ENCODE data around the gene SPN.
"Not testable (repeated sequence)": the region's sequence is repeated elsewhere in the genome, so short reads cannot be mapped to it uniquely, and the experiment has no call there.

SPN gene

GRCh38 chr16:29675811-29676643 is 13.0 kb downstream of the SPN start:
- DNase-seq, result peak in 2 of 56 donors; percentile 6 to 16

DNA sequence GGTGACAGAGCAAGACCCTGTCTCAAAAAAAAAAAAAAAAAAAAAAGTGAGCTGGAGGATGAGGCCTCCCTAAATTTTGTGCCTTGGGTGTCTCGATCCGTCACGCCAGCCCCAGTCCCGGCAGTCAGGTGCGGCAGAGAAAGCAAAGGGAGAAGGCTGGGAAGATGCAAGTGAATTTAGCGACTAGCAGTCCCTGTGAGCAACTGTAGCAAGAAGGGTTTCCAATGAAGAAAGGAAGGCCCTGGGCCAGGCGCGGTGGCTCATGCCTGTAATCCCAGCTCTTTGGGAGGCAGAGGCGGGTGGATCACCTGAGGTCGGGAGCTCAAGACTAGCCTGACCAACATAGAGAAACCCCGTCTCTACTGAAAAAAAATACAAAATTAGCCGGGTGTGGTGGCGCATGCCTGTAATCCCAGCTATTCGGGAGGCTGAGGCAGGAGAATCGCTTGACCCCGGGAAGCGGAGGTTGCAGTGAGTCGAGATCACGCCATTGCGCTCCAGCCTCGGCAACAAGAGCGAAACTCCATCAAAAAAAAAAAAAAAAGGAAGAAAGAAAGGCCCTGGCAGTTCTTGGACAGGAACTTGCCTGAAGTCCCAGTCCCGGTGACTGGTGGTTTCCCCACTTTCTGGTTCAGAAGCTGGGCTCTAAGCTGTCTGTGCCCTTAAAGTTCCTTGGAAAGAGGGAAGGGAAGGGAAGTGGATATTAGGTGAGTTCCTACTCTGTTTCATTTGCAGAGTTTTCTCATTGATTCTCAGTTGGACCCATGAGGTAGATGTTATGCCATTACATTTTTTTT is 14.1 kb downstream of the SPN start:
- no peak for DNase-seq

GRCh38 chr16:29678691-29679267 is 15.7 kb downstream of the SPN start, which contains the start of gene QPRT:
QPRT (plus strand) TSS chr16:29679180; CDS start chr16:29679198, 18 bp downstream.
- peak in 33 of 56 donors; percentile 5 to 68 (median 32) for DNase-seq

DNA sequence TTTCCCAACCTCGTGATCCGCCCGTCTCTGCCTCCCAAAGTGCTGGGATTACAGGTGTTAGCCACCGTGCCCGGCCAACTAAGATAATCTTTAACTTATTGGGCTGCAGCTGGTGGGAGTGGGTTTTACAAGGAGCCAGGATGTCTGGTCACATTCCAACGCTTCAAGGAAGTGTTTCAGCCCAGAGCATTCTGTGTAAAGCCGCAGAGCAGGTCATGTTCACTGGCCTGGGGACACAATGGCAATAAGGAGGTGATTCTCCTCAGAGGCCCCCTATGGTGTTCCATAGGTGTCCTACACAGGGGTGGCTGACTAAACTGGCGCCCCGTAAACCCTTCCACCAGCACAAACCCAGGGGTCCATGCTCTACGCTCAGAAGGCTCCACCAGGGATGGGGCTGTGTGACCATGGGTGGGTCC is 17.1 kb downstream of the SPN start:
- no peak for DNase-seq

DNA sequence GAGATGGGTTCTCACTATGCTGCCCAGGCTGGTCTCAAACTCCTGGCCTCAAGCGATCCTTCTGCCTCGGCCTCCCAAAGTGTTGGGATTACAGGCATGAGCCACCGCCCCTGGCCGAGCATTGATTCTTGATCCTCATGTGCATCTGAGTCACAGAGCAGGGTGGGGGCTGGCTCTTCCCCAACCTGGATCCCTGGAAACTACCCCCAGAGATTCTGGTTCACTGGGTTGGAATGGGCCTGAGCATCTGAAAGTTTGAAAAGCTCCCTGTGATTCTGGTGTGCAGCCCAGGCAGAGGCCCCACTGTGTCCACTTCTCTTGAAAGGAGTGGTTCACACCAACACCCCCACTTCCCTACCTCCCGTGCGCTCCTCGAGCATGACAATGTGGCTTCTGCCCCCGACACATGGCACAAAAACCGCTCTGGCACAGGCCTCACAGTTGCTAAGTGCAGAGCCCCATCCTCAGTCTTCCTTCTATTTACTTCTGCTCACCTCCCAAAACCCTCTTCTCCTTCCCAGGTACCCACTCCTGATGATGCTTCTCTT is 20.6 kb downstream of the SPN start:
- no peak for DNase-seq

- no peak for DNase-seq
These were observed 21.6 kb downstream of the SPN start for GRCh38 chr16:29684679-29685078.

DNA sequence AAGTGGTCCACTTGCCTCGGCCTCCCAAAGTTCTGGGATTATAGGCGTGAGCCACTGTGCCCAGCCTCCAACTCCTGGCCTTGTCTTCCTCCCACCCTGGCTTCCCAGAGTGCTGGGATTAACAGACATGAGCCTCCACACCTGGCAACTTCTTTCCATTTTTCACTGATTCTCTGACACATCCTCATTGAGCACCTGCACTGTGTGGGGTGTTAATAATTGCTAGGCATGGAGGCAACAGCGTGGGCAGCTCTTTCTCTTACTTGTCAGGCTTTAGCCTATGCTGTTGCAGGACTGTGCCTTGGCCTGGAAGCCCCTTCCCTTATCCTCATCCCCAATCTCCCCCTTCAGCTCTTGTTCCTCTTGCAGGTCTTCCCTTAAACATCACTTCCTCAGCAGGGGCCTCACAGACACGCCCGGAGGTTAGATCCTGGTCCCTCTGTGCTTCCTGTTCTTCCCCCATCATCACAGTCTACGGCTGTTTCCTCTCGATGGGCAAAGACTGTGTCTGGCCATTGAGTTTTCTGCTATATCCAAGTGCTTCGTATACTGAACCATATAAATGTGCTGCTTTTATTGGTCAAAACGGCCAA is 23.8 kb downstream of the SPN start:
- no peak for DNase-seq

GRCh38 chr16:29687755-29688154 is 24.7 kb downstream of the SPN start:
- no peak for DNase-seq

DNA sequence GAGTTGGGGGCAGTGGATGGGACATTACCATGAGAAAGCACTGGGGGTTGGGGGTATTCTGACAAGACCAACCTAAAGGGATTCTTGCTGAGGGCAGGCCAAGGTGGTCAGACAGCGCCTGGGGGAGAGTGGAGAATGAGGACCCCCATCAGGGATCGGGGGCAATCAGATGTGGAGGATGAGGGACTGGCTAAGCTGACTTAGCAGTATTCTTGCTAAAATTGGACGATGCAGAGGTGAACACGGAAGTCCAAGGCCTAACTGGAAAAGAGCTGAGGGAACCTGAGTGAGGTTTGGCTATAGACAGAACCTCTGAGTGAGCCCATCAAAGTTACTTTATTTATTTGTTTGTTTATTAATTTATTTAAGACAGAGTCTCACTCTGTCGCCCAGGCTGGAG is 25.1 kb downstream of the SPN start:
- DNase-seq, result no peak

- not testable (repeated sequence) for DNase-seq
These were observed 26.7 kb downstream of the SPN start for GRCh38 chr16:29689490-29690351.

DNA sequence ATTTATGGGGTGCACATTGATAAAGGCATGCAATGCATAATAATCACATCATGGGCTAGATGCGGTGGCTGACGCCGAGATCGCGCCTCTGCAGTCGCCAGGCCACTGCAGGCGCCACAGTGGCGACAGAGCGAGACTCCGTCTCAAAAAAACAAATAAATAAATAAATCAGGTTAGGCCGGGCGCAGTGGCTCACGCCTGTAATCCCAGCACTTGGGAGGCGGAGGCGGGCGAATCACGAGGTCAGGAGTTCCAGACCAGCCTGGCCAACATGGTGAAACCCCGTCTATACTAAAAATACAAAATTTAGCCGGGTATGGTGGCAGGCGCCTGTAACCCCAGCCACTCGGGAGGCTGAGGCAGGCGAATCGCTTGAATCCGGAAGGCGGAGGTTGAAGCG is 29.6 kb downstream of the SPN start:
- not testable (repeated sequence) for DNase-seq

DNA sequence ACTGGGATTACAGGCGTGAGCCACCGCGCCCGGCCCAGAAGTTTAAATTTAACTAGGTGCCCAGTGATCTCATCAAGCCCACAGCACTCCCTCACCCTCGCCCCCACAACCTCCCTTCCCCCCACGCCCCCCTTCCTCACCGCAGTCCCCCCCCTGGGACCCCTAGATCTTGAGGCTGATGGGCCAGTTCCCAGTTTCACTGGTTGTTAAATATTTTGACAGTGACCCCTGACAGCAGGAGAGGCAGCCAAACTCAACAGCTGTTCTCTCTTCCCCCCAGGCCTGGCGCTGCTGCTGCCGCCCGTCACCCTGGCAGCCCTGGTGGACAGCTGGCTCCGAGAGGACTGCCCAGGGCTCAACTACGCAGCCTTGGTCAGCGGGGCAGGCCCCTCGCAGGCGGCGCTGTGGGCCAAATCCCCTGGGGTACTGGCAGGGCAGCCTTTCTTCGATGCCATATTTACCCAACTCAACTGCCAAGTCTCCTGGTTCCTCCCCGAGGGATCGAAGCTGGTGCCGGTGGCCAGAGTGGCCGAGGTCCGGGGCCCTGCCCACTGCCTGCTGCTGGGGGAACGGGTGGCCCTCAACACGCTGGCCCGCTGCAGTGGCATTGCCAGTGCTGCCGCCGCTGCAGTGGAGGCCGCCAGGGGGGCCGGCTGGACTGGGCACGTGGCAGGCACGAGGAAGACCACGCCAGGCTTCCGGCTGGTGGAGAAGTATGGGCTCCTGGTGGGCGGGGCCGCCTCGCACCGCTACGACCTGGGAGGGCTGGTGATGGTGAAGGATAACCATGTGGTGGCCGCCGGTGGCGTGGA is 31.5 kb downstream of the SPN start:
- DNase-seq, result peak in 6 of 56 donors; percentile 14 to 44 (median 21)

- DNase-seq, result not testable (repeated sequence)
These were observed 32.6 kb downstream of the SPN start for GRCh38 chr16:29695675-29696074.

- DNase-seq, result no peak
These were observed 33.9 kb downstream of the SPN start for GRCh38 chr16:29696881-29697331.

GRCh38 chr16:29697391-29697790 is 34.3 kb downstream of the SPN start:
- no peak for DNase-seq

DNA sequence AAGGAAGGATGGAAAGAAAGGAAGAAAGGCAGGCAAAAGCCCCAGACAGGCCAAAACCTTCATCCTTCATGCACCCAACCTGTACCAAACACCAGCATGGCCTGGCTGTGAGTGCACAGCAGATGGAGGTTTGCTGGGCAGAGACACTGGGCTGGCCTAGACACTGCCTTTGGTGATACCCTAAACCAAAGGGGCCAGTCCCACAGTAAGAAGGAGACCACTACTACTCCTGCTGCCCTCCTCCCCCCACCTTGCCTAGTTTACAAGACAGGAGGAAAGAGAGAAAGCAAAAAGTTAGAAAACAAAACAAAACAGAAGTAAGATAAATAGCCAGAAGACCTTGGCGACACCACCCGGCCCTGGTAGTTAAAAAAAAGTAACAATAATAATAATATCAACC is 35.0 kb downstream of the SPN start:
- DNase-seq, result no peak

DNA sequence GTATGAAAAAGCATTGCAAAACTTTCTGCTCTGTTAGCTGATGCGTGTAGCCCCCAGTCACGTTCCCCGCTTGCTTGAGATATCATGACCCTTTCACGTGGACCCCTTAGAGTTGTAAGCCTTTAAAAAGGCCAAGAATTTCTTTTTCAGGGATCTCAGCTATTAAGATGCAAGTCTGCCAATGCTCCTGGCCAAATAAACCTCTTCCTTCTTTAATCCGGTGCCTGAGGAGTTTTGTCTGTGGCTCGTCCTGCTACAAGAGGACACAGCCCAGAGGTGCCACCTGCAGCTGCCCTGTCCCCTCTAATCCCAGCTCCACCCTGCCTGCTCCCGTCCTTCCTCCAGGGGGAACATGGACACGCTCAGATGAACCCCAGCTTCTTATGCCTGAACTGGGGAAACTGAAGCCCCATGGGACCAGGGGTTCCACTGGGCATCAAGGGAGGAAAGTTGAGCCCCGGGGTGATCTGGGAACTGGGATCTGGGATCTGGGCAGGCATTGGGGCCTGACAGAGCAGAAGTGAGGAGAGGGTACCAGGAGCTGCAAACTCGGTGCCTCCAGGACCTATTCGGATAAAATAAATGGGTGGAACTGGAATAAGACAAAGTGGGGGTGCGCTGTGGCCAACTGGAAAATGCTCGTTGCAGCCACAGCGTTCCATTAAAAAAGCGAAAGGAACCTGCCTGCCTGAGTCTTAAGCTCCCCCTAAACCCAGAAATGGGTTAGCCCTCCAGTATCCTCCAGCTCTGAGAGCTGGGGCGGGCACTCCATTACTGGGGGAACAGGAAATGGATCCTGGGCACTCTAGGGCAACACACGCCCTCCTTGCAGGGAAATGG is 35.7 kb downstream of the SPN start:
- DNase-seq, result no peak
